ENCODE results near the gene TBC1D10B.
A peak's percentile ranks its signal among the peaks of the same experiment; 100 is the strongest.

Gene TBC1D10B

DNA sequence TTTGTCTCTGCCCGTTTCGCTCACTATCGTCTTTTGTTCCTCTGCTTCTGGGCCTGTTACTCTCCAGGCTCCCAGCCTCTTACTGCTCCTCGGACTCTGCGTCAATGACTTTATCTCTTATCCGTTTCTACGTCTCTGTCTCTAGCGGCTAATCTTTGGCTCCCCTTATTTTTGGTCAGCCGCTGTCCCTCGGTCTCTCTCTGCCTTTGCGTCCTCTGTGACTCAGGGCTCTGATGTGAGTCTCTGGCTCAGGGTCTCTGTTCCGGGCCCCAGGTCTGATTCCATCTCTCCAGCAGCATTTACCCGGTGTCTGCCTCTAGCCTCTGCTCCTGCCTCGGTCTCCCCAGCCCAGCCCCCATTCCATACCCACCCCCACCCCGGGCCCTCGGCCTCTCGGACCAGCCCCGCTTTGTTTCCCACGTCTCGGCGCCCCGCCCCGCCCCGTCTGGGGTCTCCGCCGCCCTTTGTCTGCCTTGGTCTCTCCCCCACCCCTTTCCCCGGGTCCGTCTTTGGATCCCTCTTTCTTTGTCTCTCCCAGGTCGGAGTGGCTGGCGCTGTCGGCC is 24.4 kb upstream of the TBC1D10B start:
- H3K36me3 ChIP-seq, result peaks cover 29% of the 10 kb centered on the region
- TF ChIP-seq, protein P1, sequence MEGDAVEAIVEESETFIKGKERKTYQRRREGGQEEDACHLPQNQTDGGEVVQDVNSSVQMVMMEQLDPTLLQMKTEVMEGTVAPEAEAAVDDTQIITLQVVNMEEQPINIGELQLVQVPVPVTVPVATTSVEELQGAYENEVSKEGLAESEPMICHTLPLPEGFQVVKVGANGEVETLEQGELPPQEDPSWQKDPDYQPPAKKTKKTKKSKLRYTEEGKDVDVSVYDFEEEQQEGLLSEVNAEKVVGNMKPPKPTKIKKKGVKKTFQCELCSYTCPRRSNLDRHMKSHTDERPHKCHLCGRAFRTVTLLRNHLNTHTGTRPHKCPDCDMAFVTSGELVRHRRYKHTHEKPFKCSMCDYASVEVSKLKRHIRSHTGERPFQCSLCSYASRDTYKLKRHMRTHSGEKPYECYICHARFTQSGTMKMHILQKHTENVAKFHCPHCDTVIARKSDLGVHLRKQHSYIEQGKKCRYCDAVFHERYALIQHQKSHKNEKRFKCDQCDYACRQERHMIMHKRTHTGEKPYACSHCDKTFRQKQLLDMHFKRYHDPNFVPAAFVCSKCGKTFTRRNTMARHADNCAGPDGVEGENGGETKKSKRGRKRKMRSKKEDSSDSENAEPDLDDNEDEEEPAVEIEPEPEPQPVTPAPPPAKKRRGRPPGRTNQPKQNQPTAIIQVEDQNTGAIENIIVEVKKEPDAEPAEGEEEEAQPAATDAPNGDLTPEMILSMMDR (IDR thresholded peaks at IDR 0.05; ENCODE audit: low read depth, low read length), result no peak
- no peak for DNase-seq
- peak overlapping the region; percentile 74 for H3K4me3 ChIP-seq (ENCODE audit: low read depth, low read length)
- H3K9me3 ChIP-seq (ENCODE audit: severe bottlenecking), result no peaks in the 10 kb centered on the region
- H3K27ac ChIP-seq, result peak overlapping the region; percentile 98
- no peaks in the 10 kb centered on the region for H3K27me3 ChIP-seq (ENCODE audit: insufficient read depth, low read depth, severe bottlenecking)

DNA sequence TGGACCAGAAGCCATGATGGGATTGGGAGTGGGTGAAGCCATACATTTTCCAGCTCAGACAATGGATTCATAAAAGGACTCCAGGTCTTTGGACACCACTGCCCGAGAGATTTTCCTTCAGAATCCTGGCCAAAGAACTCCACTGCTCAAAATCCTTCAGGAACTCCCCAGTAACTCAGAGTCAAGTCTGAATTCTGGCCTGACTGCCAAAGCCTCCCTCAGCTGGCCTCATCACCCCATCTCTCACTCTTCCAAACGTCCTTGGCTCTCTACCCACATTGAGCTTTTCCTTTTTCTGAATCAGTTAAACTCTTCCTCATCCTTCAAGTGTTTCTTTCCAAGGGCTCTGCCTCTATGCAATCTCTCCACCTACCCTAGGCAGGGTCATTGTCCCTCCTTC is 13.2 kb upstream of the TBC1D10B start:
- Histone ChIP-seq H3K27me3 (ENCODE audit: insufficient read depth, low read depth, severe bottlenecking) (no peaks in the 10 kb centered on the region), H3K27ac (no peak overlapping the region), H3K36me3 (peaks cover 4% of the 10 kb centered on the region), H3K4me3 (ENCODE audit: low read depth, low read length) (no peak overlapping the region), H3K9me3 (ENCODE audit: severe bottlenecking) (no peaks in the 10 kb centered on the region)
- TF ChIP-seq, protein P1 (IDR thresholded peaks at IDR 0.05; ENCODE audit: low read depth, low read length), result no peak
- DNase-seq, result no peak

DNA sequence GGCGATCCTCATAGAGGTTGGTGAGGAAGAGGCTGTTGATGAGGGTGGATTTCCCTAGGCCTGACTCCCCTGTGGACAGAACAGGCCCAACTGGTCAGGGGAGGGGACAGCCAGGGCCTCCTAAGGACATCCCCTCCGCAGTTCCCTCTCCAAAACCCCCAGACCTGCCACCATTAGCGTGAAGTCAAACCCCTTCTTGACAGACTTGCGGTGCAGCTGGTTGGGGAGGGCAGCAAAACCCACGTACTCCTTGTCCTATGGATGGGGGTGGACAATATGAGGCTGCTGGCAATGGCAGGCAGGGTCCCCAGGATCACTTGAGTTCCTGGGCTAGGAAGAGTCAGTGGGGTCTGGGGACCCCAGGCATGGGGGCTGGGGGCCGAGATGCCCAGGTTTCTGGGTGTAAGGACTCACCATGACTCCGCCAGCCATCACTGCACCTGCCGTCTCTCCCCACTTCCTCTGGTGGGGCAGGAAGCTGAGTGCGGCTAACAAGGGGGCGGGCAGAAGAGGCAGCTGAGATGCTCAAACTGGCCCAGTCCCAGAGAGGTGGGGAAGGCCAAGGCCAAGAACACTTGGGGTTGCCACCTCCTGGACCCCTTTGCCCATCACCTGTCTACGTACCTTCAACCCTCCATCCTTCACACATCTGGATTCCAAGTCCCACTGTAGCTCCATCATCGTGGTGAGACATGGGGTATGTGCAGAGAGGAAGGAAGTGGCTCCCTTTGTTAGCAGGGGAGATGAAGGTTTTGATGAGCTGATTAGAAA is 12.0 kb upstream of the TBC1D10B start, which contains the start of gene SEPTIN1:
TSS of gene SEPTIN1 (minus strand) at position 451 of the 771 bp plus-strand sequence. CDS start at position 432, 19 bp downstream.
- Histone ChIP-seq H3K27me3 (ENCODE audit: insufficient read depth, low read depth, severe bottlenecking) (no peaks in the 10 kb centered on the region), H3K9me3 (ENCODE audit: severe bottlenecking) (no peaks in the 10 kb centered on the region), H3K36me3 (peaks cover 4% of the 10 kb centered on the region), H3K27ac (no peak within 1 kb of the TSS), H3K4me3 (ENCODE audit: low read depth, low read length) (no peak within 1 kb of the TSS)
- no peak for DNase-seq
- TF ChIP-seq, protein P1 (IDR thresholded peaks at IDR 0.05; ENCODE audit: low read depth, low read length), result no peak

DNA sequence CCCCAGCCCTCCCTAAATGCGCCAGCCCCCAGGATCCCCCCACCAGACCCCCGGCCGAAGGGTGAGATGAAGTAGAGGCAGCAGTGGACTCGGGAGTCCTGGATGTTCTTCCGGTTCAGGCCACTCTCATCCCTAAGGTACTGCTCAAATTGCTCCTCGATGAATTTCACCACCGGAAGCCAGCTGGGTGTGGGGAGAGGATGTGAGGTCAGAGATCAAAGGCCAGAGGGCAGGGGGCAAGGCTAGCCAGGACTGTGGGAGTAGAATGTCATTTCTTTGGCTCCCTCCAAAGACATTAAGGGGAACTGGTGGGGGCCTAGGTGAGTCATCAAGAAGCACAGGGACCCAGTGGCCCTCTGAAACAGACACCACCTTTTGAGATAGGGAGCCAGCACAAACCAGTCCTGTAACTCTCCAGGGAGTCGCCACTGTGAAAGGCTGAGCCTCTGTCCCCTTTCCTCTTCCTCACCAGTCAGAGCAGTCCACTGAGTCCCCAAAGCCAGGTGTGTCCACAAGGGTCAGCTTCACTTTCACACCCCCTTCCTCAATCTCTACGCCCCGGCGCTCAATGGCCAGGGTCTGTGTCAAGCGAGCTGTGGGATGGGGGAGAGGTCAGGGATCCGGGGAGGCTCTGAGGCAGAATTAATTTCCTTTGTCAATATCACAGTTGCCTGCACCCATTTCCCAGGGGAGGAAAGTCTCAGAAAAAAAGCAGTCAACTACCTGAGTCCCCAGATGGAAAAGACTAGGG is 11.2 kb upstream of the TBC1D10B start:
- H3K4me3 ChIP-seq (ENCODE audit: low read depth, low read length), result no peak overlapping the region
- TF ChIP-seq, protein P1 (IDR thresholded peaks at IDR 0.05; ENCODE audit: low read depth, low read length), result no peak
- peaks cover 4% of the 10 kb centered on the region for H3K36me3 ChIP-seq
- no peak overlapping the region for H3K27ac ChIP-seq
- no peaks in the 10 kb centered on the region for H3K27me3 ChIP-seq (ENCODE audit: insufficient read depth, low read depth, severe bottlenecking)
- no peaks in the 10 kb centered on the region for H3K9me3 ChIP-seq (ENCODE audit: severe bottlenecking)
- DNase-seq, result no peak

DNA sequence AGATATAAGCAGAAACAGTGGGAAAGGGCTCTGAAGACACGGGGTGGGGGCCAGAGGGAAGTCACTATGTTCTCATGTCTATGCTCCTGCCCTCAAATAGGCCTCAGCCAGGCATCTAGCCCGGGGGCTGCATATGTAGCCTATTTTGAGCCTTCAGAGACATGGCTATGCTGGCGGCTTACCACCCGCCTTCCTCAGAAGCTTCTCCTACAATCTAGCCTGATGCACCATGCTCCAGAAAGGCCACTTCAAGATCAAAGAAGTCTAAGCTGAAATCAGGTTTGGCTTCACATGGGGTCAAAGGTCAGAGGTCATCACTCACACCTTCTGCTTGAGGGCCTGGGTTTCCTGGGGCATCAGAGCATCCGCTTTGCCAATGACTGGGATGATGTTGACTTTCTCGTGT is 10.5 kb upstream of the TBC1D10B start:
- Histone ChIP-seq H3K9me3 (ENCODE audit: severe bottlenecking) (no peaks in the 10 kb centered on the region), H3K4me3 (ENCODE audit: low read depth, low read length) (no peak overlapping the region), H3K36me3 (peaks cover 4% of the 10 kb centered on the region), H3K27me3 (ENCODE audit: insufficient read depth, low read depth, severe bottlenecking) (no peaks in the 10 kb centered on the region), H3K27ac (no peak overlapping the region)
- no peak for DNase-seq
- TF ChIP-seq, protein P1 (IDR thresholded peaks at IDR 0.05; ENCODE audit: low read depth, low read length), result no peak
